Measurements from ENCODE around the gene PTPRJ. TPM values are rescaled to one million over a fixed set of nuclear protein-coding genes. Genes with fewer than 3 reads are reported as not detected.

PTPRJ gene
- total and polyA plus RNA-seq, 10 donors: 6.4 to 135 (median 74.6) TPM

GRCh38 chr11:48007677-48008076, 27.3 kb downstream of the PTPRJ start:
- peaks cover 57 to 100% (median 92%) of the 10 kb centered on the region in 6 donors for H3K4me1 ChIP-seq

GRCh38 chr11:48008951-48009270, 28.6 kb downstream of the PTPRJ start:
- DNase-seq: no peak
- Histone ChIP-seq H3K27ac (peak overlapping the region in 6 of 8 donors; percentile 75 to 92 (median 89)), H3K9me3 (no peaks in the 10 kb centered on the region), H3K36me3 (no peaks in the 10 kb centered on the region), H3K4me1 (peaks cover 59 to 100% (median 92%) of the 10 kb centered on the region in 6 donors), H3K4me3 (no peak overlapping the region), H3K27me3 (replicated peaks in 1 of 7) (no peaks in the 10 kb centered on the region)
- TF ChIP-seq POLR2A (IDR thresholded peaks at IDR 0.05): no peak
- TF ChIP-seq CTCF (IDR thresholded peaks at IDR 0.05 in 8 of 11, conservative IDR thresholded peaks at IDR 0.05 in 3 of 11): no peak
- no peak for TF ChIP-seq POLR2AphosphoS5 (IDR thresholded peaks at IDR 0.05)
- intact Hi-C loops (cut with DNase I; ENCODE audit: low total_unique reads): no loop called here
- WGBS, 5 donors: 54 to 69% (median 59%) methylated on average over 4 of the region's 4 CpGs

More at GRCh38 chr11:48007677-48008076, 27.3 kb downstream of the PTPRJ start:
- peak overlapping the region in 7 of 8 donors; percentile 68 to 92 (median 89) for H3K27ac ChIP-seq
- H3K9me3 ChIP-seq: no peaks in the 10 kb centered on the region
- H3K27me3 ChIP-seq (replicated peaks in 1 of 7): no peaks in the 10 kb centered on the region
- 55 to 83% (median 71%) methylated on average over 6 of the region's 6 CpGs for WGBS, 5 donors
- TF ChIP-seq POLR2A (IDR thresholded peaks at IDR 0.05) (no peak), POLR2AphosphoS5 (IDR thresholded peaks at IDR 0.05) (peak in 1 of 3 donors; percentile 77), CTCF (IDR thresholded peaks at IDR 0.05 in 8 of 11, conservative IDR thresholded peaks at IDR 0.05 in 3 of 11) (no peak)
- peak; percentile 78 for DNase-seq
- intact Hi-C loops (cut with DNase I; ENCODE audit: low total_unique reads): no loop called here
- H3K36me3 ChIP-seq: no peaks in the 10 kb centered on the region
- peak overlapping the region in 1 of 8 donors; percentile 12 for H3K4me3 ChIP-seq

GRCh38 chr11:48011102-48011797, 30.9 kb downstream of the PTPRJ start:
- Histone ChIP-seq H3K27ac (peak overlapping the region in 7 of 8 donors; percentile 72 to 90 (median 89)), H3K4me3 (peak overlapping the region in 1 of 8 donors; percentile 24), H3K27me3 (replicated peaks in 1 of 7) (no peaks in the 10 kb centered on the region), H3K9me3 (no peaks in the 10 kb centered on the region), H3K4me1 (peaks cover 48 to 100% (median 92%) of the 10 kb centered on the region in 6 donors), H3K36me3 (peaks cover 0 to 4% (median 0%) of the 10 kb centered on the region in 6 donors)
- TF ChIP-seq CTCF (IDR thresholded peaks at IDR 0.05 in 8 of 11, conservative IDR thresholded peaks at IDR 0.05 in 3 of 11): no peak
- TF ChIP-seq POLR2AphosphoS5 (IDR thresholded peaks at IDR 0.05): no peak
- no peak for TF ChIP-seq POLR2A (IDR thresholded peaks at IDR 0.05)
- 88 to 92% (median 91%) methylated on average over 3 of the region's 3 CpGs for WGBS, 5 donors
- intact Hi-C loops (cut with DNase I; ENCODE audit: low total_unique reads): no loop called here
- DNase-seq: peak; percentile 16

- H3K4me3 ChIP-seq: peak overlapping the region in 1 of 8 donors; percentile 24
- intact Hi-C loops (cut with DNase I; ENCODE audit: low total_unique reads): no loop called here
- H3K36me3 ChIP-seq: peaks cover 0 to 4% (median 0%) of the 10 kb centered on the region in 6 donors
- peaks cover 48 to 100% (median 92%) of the 10 kb centered on the region in 6 donors for H3K4me1 ChIP-seq
- H3K9me3 ChIP-seq: no peaks in the 10 kb centered on the region
- no peaks in the 10 kb centered on the region for H3K27me3 ChIP-seq (replicated peaks in 1 of 7)
- 61 to 76% (median 68%) methylated on average over 9 of the region's 9 CpGs for WGBS, 5 donors
- peak overlapping the region; percentile 48 to 90 (median 86) for H3K27ac ChIP-seq
- peak in 1 of 3 donors; percentile 45 for TF ChIP-seq POLR2AphosphoS5 (IDR thresholded peaks at IDR 0.05)
- no peak for TF ChIP-seq POLR2A (IDR thresholded peaks at IDR 0.05)
- TF ChIP-seq CTCF (IDR thresholded peaks at IDR 0.05 in 8 of 11, conservative IDR thresholded peaks at IDR 0.05 in 3 of 11): no peak
- DNase-seq: no peak
Measured at GRCh38 chr11:48011798-48012391, 31.5 kb downstream of the PTPRJ start.
